Tibial nerve (tissue), 4 donors: Measurements from ENCODE around the gene HEG1. TPM values are rescaled to one million over a fixed set of nuclear protein-coding genes. Genes with fewer than 3 reads are reported as not detected.

Experiments used
- DNase-seq, 2 donors: peaks; one replicate each; pipeline ENCODE4 v3.0.0-alpha.2; 2019; ENCODE audit warnings: low spot score in 2 of 2
- H3K27ac ChIP-seq, 4 donors: fragments of 200-600 bp; sonication (generic) in 3 of 4; one replicate each; pipeline ENCODE4 v1.5.1; 2017 to 2019; ENCODE audit warnings: mild to moderate bottlenecking in 1 of 4
- H3K27me3 ChIP-seq, 2 donors: fragments of 200-600 bp; sonication (generic) in 1 of 2; one replicate each; pipeline versions ENCODE4 v1.5.1 to v1.6.0; 2017 to 2019
- H3K36me3 ChIP-seq, 3 donors: fragments of 200-600 bp; sonication (generic); one replicate each; pipeline ENCODE4 v1.5.1; 2018 to 2019
- H3K4me1 ChIP-seq, 4 donors: fragments of 200-600 bp; sonication (generic) in 3 of 4; one replicate each; pipeline ENCODE4 v1.5.1; 2017 to 2019
- H3K4me3 ChIP-seq, 4 donors: fragments of 200-600 bp; sonication (generic) in 3 of 4; one replicate each; pipeline ENCODE4 v1.5.1; 2017 to 2019; ENCODE audit warnings: mild to moderate bottlenecking in 1 of 4, moderate library complexity in 1 of 4
- H3K9me3 ChIP-seq, 4 donors: fragments of 200-600 bp; sonication (generic) in 3 of 4; one replicate each; pipeline ENCODE4 v1.5.1; 2017 to 2019
- CTCF ChIP-seq, 5 experiments: fragments of 200-600 bp in 3 of 5; fragments of 450-650 bp in 2 of 5; sonication (generic) in 3 of 5; IDR thresholded peaks; one replicate each; pipeline ENCODE4 v1.5.1; 2016 to 2019; ENCODE audit warnings: antibody characterized with exemption in 5 of 5, mild to moderate bottlenecking in 3 of 5, moderate library complexity in 2 of 5
- EP300 ChIP-seq, 2 donors: sonication (generic); formaldehyde crosslinking; IDR thresholded peaks; one replicate each; pipeline ENCODE4 v1.6.1; 2017; ENCODE audit warnings: antibody characterized with exemption in 2 of 2, mild to moderate bottlenecking in 1 of 2
- POLR2A ChIP-seq, 2 donors: fragments of 450-650 bp; IDR thresholded peaks; one replicate each; pipeline ENCODE4 v1.6.1; 2017; ENCODE audit warnings: antibody characterized with exemption in 2 of 2, mild to moderate bottlenecking in 2 of 2, moderate library complexity in 2 of 2
- WGBS, 2 donors: methylation state at CpG; one replicate each; pipeline ENCODE4 v1.1.5; 2018; 5-methylcytosine and 5-hydroxymethylcytosine counted together
- total RNA-seq, 4 donors: library from RNA; depleted of rRNA; stranded (reverse); fragments of >200 nt; gene quantifications; one replicate each; pipeline ENCODE4 v1.1.0, GENCODE V29; 2016

Gene HEG1
- 10 to 100 TPM; 26.8 to 59.1 (median 42.5) TPM for total RNA-seq

DNA sequence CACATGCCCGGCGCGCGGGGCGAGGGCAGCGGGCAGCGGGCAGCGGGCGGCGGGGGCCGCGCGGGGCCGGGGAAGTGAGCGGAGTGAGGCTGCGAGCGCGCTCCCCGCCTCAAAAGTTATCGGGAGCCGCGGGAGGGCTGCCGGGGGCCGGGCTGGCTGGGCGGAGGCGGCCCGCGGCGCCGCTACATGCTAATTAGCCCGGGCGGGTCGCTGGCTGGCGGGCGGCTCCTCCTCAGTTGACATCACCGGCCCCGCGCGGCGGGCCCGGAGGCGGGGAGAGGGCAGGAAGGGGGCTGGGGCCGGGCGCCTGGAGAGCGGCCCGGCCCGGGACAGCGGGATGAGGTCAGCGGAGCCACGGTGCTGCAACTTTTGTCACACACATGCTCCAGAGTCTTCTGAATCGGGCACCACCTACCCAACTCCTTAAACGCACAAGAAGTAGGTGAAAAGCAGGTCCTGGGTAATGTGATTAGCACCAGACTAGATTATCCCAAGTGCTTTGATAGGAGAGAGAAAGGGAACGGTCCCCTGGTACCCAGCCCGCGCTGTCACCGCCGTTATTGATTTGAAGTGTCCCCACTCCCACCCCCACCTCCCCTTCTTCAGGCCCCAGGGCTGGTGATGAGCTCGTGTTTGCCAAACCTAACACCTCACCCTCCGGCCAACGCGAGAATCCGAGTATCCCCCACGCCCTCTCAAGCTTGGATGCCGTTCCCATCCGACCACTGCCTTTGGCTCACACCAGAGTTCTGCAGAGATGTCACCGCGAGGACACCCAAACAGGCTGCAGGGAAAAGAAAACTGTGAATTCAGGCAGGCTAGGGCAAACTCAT lies at the start of gene HEG1:
HEG1 (minus strand) TSS at position 85 of the 833 bp plus-strand sequence. CDS start 107 bp downstream, outside the sequence.
- H3K27ac ChIP-seq, result peak within 1 kb of the TSS; percentile 62 to 96 (median 90)
- H3K27me3 ChIP-seq, result no peaks in the 10 kb centered on the region
- H3K4me1 ChIP-seq, result peaks cover 0 to 48% (median 24%) of the 10 kb centered on the region in 4 donors
- no peaks in the 10 kb centered on the region for H3K9me3 ChIP-seq
- TF ChIP-seq EP300 (IDR thresholded peaks at IDR 0.05) (peak in 1 of 2 donors; percentile 39), POLR2A (IDR thresholded peaks at IDR 0.05) (peak; percentile 24 to 66), CTCF (IDR thresholded peaks at IDR 0.05) (peak in 1 of 5 experiments; percentile 26)
- peak; percentile 80 to 85 for DNase-seq
- H3K4me3 ChIP-seq, result peak within 1 kb of the TSS; percentile 61 to 84 (median 74)
- WGBS, 2 donors, result 3 to 5% methylated on average over 21 to 42 of the region's 67 CpGs
- H3K36me3 ChIP-seq, result no peaks in the 10 kb centered on the region

DNA sequence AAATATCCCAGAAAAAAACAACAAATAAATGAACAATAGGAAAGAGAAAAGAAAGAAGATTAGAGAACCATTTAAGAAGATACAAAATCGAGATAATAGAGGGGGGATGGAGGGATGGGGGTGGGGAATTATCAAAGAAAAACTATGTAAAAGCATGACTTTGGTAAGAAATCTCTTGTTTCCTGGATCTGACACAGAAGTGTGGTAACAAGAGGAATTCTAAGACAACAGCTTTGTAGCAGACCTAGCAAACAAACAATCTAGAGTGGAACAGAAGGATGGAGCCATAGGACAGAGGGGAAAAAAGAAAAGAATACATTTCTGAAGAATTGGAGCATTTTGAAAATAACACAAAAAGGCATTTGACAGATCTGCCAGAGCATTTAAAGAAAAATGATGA lies 49.3 kb upstream of the HEG1 start:
- Histone ChIP-seq H3K4me3 (no peak overlapping the region), H3K27ac (no peak overlapping the region), H3K9me3 (peaks cover 0 to 4% (median 0%) of the 10 kb centered on the region in 4 donors), H3K36me3 (no peaks in the 10 kb centered on the region), H3K27me3 (no peaks in the 10 kb centered on the region), H3K4me1 (peaks cover 0 to 5% (median 0%) of the 10 kb centered on the region in 4 donors)
- 71 to 81% methylated on average over 1 of the region's 1 CpG for whole genome bisulfite sequencing, 2 donors
- TF ChIP-seq POLR2A (IDR thresholded peaks at IDR 0.05) (no peak), CTCF (IDR thresholded peaks at IDR 0.05) (no peak)
- DNase-seq, result no peak

DNA sequence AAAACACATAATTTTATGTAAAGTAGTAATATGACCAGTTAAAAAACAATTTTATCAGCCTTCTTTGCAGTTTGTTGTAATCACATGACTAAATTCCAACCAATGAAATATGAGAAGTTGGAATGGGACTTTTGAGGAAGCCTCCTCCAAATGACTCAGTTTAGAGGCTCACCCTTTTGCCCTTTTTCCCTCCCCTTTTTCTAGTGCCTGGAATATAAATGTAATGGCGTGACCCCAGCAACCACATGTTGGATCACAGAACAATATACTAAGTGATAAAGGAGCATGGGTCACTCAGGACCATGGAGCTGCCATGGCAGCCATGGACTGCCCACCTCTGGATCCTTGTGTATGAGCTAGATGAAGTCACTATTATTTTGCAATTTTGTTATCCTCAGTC lies 48.8 kb upstream of the HEG1 start:
- no peak overlapping the region for H3K27ac ChIP-seq
- WGBS, 2 donors, result 65 to 75% methylated on average over 1 of the region's 1 CpG
- no peaks in the 10 kb centered on the region for H3K27me3 ChIP-seq
- no peak for DNase-seq
- no peak for TF ChIP-seq EP300 (IDR thresholded peaks at IDR 0.05)
- no peak for TF ChIP-seq CTCF (IDR thresholded peaks at IDR 0.05)
- TF ChIP-seq POLR2A (IDR thresholded peaks at IDR 0.05), result no peak
- peaks cover 0 to 9% (median 0%) of the 10 kb centered on the region in 4 donors for H3K9me3 ChIP-seq
- no peaks in the 10 kb centered on the region for H3K36me3 ChIP-seq
- H3K4me1 ChIP-seq, result peaks cover 0 to 5% (median 0%) of the 10 kb centered on the region in 4 donors
- H3K4me3 ChIP-seq, result no peak overlapping the region

DNA sequence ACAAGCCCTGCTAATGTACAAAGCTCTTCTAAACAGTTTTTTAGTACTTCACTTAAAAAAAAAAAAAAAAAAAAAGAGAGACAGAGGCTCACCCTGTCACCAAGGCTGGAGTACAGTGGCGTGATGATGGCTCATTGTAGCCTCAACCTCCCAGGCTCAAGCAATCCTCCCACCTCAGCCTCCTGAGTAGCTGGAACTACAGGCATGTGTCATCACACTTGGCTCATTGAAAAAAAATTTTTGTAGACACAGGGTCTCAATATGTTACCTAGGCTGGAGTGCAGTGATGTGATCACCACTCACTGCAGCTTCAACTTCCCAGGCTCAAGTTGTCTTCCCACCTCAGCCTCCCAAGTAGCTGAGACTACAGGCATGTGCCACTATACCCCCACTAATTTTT lies 47.6 kb upstream of the HEG1 start:
- H3K27me3 ChIP-seq, result no peaks in the 10 kb centered on the region
- H3K36me3 ChIP-seq, result no peaks in the 10 kb centered on the region
- no peak overlapping the region for H3K4me3 ChIP-seq
- TF ChIP-seq EP300 (IDR thresholded peaks at IDR 0.05) (no peak), POLR2A (IDR thresholded peaks at IDR 0.05) (no peak), CTCF (IDR thresholded peaks at IDR 0.05) (no peak)
- peaks cover 0 to 17% (median 0%) of the 10 kb centered on the region in 4 donors for H3K9me3 ChIP-seq
- peaks cover 0 to 3% (median 0%) of the 10 kb centered on the region in 4 donors for H3K4me1 ChIP-seq
- no peak for DNase-seq
- H3K27ac ChIP-seq, result no peak overlapping the region
- 100% methylated on average over 1 of the region's 1 CpG for WGBS, 2 donors

GRCh38 chr3:125102470-125102869 lies 46.7 kb upstream of the HEG1 start:
- Histone ChIP-seq H3K27me3 (no peaks in the 10 kb centered on the region), H3K9me3 (peaks cover 0 to 17% (median 0%) of the 10 kb centered on the region in 4 donors), H3K36me3 (no peaks in the 10 kb centered on the region), H3K27ac (no peak overlapping the region), H3K4me1 (no peaks in the 10 kb centered on the region), H3K4me3 (no peak overlapping the region)
- no peak for TF ChIP-seq EP300 (IDR thresholded peaks at IDR 0.05)
- no peak for TF ChIP-seq POLR2A (IDR thresholded peaks at IDR 0.05)
- TF ChIP-seq CTCF (IDR thresholded peaks at IDR 0.05), result no peak
- DNase-seq, result no peak
- WGBS, 2 donors, result 73% methylated on average over 6 of the region's 6 CpGs
